Activated T-helper 1 cell treated with anti-CD3 and anti-CD28 coated beads, Interleukin-12 subunit alpha, Interleukin-12 subunit beta, Interleukin-2, Interleukin-4 antibody, amounts not matched to agents 30 ng/mL and 10 ng/mL and 1 ng/mL, durations not matched to agents 14 hours and 24 hours and 36 hours (primary cell): Measurements from ENCODE around the gene USP2. TPM values are rescaled to one million over a fixed set of nuclear protein-coding genes. Genes with fewer than 3 reads are reported as not detected.

Source experiments
- DNase-seq: peaks from one replicate; pipeline ENCODE4 v3.0.0; 2021; ENCODE audit warnings: low spot score
- H3K27ac Mint-ChIP-seq: one replicate; pipeline ENCODE4 v1.8.0; 2021; ENCODE audit warnings: mild to moderate bottlenecking, mixed read lengths
- H3K27me3 Mint-ChIP-seq: one replicate; pipeline ENCODE4 v1.8.0; 2022; ENCODE audit warnings: mild to moderate bottlenecking, moderate library complexity, mixed read lengths; ENCODE audit not compliant: insufficient read depth
- H3K36me3 Mint-ChIP-seq: one replicate; pipeline ENCODE4 v1.8.0; 2021; ENCODE audit warnings: low read depth, mixed read lengths
- H3K4me1 Mint-ChIP-seq: one replicate; pipeline ENCODE4 v1.8.0; 2021; ENCODE audit warnings: low read depth, mixed read lengths
- H3K4me3 Mint-ChIP-seq: one replicate; pipeline ENCODE4 v1.8.0; 2021; ENCODE audit warnings: mild to moderate bottlenecking, moderate library complexity, mixed read lengths
- H3K9me3 Mint-ChIP-seq: one replicate; pipeline ENCODE4 v1.8.0; 2021; ENCODE audit warnings: mixed read lengths
- intact Hi-C: fragments of 100-400 bp; cut with micrococcal nuclease; formaldehyde crosslinking; loops from one replicate; pipeline ENCODE4 v1.15.1; 2024
- total RNA-seq: library from RNA; stranded (reverse); gene quantifications from 2 replicates; pipeline ENCODE4 v1.2.3, GENCODE V29; 2022

The USP2 gene
- total RNA-seq, 1 donor from 2014 or later = 0.36 TPM

DNA sequence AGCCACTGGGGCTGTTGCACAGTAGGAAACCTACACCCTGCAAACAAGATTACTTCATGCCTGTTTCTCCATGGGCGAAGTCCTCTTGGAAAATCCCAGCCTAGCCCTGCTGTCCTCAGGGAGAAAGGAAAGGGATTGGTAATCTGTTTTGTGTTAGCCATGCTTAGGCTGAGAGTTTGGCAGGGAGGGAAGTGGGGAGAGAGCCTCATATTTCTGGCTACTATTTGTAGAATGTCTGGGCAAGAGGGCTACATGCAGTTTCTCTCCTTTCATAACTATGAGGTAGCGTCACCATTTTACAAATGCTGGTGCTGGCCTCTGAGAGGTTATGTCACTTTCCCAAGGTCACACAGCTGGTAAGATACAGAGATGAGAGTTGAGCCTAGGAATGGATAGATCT lies 34.2 kb downstream of the USP2 start:
- no peaks in the 10 kb centered on the region for H3K9me3 Mint-ChIP-seq
- H3K4me1 Mint-ChIP-seq = no peaks in the 10 kb centered on the region
- intact Hi-C loops = no loop called here
- H3K27me3 Mint-ChIP-seq = peaks cover 31% of the 10 kb centered on the region
- no peak for DNase-seq
- no peak overlapping the region for H3K4me3 Mint-ChIP-seq
- no peaks in the 10 kb centered on the region for H3K36me3 Mint-ChIP-seq
- no peak overlapping the region for H3K27ac Mint-ChIP-seq

GRCh38 chr11:119346605-119347004 lies 34.9 kb downstream of the USP2 start, which contains the start of gene MFRP:
TSS of gene MFRP (minus strand) at chr11:119346705. CDS start at chr11:119346513, 192 bp downstream.
- H3K4me1 Mint-ChIP-seq = no peaks in the 10 kb centered on the region
- H3K36me3 Mint-ChIP-seq = no peaks in the 10 kb centered on the region
- intact Hi-C loops = no loop called here
- H3K27ac Mint-ChIP-seq = no peak within 1 kb of the TSS
- DNase-seq = no peak
- H3K4me3 Mint-ChIP-seq = no peak within 1 kb of the TSS
- no peaks in the 10 kb centered on the region for H3K9me3 Mint-ChIP-seq
- peaks cover 29% of the 10 kb centered on the region for H3K27me3 Mint-ChIP-seq

DNA sequence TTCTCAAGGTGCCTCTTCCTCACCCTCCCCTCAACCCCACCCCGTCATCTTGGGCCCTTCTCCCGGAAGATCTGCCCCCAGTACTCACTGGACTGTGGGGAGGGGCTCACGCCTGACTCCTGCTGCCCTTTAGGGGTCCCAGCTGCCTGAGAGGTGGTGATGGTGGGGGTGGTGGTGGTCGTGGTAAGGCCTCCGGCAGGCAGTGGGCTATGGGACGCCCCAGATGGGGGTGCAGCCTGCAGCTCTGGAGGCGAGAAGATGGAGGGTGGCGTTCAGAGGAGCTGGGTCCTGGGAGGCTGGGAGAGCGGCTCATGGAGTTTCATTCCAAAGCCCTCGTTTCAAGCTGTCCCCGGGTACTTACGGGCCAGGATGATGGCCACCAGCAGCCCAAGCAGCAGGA lies 35.8 kb downstream of the USP2 start:
- H3K36me3 Mint-ChIP-seq = no peaks in the 10 kb centered on the region
- no peak overlapping the region for H3K27ac Mint-ChIP-seq
- no peak overlapping the region for H3K4me3 Mint-ChIP-seq
- no peaks in the 10 kb centered on the region for H3K9me3 Mint-ChIP-seq
- DNase-seq = no peak
- H3K4me1 Mint-ChIP-seq = no peaks in the 10 kb centered on the region
- intact Hi-C loops = no loop called here
- H3K27me3 Mint-ChIP-seq = peaks cover 30% of the 10 kb centered on the region

DNA sequence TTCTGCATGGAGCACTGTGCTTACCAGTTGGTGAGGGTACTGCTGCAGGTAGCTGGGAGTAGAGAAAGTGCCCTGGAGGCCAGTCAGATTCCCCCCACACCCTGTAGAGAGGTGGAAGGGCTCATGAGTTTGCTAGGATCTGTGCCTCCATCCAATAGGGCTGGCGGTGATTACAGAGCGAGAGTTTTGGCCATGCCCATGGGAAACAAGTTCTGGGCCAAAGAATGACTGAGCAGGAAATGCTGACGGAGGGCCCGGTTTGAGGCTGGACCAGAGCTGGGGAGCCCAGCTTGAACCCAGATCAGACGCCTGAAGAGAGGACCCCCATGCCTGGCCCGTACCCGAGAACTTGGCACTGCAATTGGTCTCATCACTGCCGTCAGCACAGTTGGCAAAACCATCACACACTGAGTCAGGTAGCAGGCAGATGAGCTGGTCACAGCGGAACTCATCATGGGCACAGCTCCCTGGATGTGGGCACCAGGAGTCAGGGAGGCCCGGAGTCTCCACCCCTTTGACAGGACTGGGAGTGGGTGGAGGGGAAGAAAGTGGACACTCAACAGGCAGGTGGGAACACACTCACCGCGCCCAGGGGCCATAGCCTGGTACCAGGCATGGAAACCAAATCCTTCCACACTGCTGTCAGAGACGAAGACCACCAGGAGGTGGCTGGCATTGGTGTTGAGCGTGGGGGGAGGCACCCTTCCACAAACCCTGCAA lies 37.0 kb downstream of the USP2 start:
- no peak for DNase-seq
- no peaks in the 10 kb centered on the region for H3K36me3 Mint-ChIP-seq
- H3K27me3 Mint-ChIP-seq = peaks cover 30% of the 10 kb centered on the region
- intact Hi-C loops = no loop called here
- no peak overlapping the region for H3K4me3 Mint-ChIP-seq
- H3K27ac Mint-ChIP-seq = no peak overlapping the region
- H3K9me3 Mint-ChIP-seq = no peaks in the 10 kb centered on the region
- no peaks in the 10 kb centered on the region for H3K4me1 Mint-ChIP-seq

DNA sequence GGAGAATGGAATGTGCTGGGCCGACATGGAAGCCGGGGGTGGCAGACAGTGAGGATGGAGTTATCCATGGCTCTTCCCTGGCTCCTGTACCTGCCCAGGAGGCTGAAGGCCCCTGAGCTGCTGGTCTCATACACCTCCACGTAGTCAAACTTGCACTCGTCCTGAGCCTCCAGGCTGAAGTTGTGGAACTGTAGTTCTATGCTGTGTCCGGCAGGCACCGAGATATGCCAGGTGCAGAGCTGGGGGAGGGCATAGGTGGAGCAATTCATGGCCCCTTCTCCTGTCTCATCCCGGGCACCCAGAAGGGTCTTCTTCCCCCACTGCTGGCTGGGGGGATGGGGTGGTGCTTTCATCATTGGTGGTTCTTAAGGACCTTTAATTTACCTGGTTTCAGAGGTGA lies 37.8 kb downstream of the USP2 start:
- H3K27me3 Mint-ChIP-seq = peaks cover 37% of the 10 kb centered on the region
- intact Hi-C loops = no loop called here
- H3K36me3 Mint-ChIP-seq = peaks cover 3% of the 10 kb centered on the region
- H3K27ac Mint-ChIP-seq = no peak overlapping the region
- no peaks in the 10 kb centered on the region for H3K9me3 Mint-ChIP-seq
- no peak for DNase-seq
- H3K4me3 Mint-ChIP-seq = no peak overlapping the region
- peaks cover 3% of the 10 kb centered on the region for H3K4me1 Mint-ChIP-seq

DNA sequence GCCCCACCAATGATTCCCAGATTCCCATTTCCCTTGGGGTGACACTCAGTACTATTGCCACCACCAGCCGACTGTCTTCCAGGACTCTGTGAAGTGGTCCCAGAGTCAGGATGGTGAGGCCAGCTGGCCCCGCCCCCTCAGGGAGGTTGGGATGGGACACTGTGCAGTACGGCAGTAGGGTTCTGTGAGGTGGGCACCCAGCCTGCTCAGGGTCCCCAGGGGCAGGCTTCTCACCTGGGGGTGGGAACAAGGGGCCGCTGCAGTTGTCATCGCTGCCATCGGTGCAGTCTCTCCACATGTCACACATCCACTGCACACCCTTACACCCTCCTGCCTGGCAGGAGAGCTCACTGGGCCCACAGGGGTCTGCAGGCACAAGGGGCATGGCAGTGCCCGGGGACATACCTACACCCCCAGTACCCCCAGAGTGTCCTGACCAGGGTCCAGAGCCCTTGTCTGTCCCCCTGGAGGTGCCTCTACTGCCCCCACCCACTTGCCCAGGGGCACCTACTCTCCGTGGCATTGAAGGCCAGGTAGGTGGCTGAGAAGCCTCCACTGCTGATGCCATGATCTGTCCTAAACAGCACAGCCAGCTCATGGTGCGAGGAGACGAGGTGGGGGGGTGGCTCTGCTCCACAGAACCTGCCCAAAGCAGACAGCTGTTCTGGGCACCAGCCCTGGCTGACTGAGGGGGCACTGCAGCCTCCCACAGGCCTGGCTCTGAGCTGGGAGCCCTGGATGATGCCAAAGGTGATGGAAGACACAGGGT lies 38.9 kb downstream of the USP2 start:
- Mint-ChIP-seq H3K4me1 (peaks cover 14% of the 10 kb centered on the region), H3K27ac (no peak overlapping the region), H3K9me3 (no peaks in the 10 kb centered on the region), H3K27me3 (peaks cover 37% of the 10 kb centered on the region), H3K36me3 (peaks cover 9% of the 10 kb centered on the region), H3K4me3 (no peak overlapping the region)
- intact Hi-C loops = no loop called here
- no peak for DNase-seq

- Mint-ChIP-seq H3K4me3 (no peak overlapping the region), H3K9me3 (no peaks in the 10 kb centered on the region), H3K27ac (no peak overlapping the region), H3K4me1 (peaks cover 20% of the 10 kb centered on the region), H3K27me3 (peaks cover 36% of the 10 kb centered on the region), H3K36me3 (peaks cover 14% of the 10 kb centered on the region)
- DNase-seq = no peak
- intact Hi-C loops = no loop called here
These were observed 39.5 kb downstream of the USP2 start for GRCh38 chr11:119342023-119342300.

- intact Hi-C loops = no loop called here
- Mint-ChIP-seq H3K27ac (no peak overlapping the region), H3K9me3 (no peaks in the 10 kb centered on the region), H3K4me3 (no peak overlapping the region), H3K36me3 (peaks cover 17% of the 10 kb centered on the region), H3K4me1 (peaks cover 23% of the 10 kb centered on the region), H3K27me3 (peaks cover 36% of the 10 kb centered on the region)
- DNase-seq = no peak
These were observed 40.1 kb downstream of the USP2 start for GRCh38 chr11:119341222-119342022.

DNA sequence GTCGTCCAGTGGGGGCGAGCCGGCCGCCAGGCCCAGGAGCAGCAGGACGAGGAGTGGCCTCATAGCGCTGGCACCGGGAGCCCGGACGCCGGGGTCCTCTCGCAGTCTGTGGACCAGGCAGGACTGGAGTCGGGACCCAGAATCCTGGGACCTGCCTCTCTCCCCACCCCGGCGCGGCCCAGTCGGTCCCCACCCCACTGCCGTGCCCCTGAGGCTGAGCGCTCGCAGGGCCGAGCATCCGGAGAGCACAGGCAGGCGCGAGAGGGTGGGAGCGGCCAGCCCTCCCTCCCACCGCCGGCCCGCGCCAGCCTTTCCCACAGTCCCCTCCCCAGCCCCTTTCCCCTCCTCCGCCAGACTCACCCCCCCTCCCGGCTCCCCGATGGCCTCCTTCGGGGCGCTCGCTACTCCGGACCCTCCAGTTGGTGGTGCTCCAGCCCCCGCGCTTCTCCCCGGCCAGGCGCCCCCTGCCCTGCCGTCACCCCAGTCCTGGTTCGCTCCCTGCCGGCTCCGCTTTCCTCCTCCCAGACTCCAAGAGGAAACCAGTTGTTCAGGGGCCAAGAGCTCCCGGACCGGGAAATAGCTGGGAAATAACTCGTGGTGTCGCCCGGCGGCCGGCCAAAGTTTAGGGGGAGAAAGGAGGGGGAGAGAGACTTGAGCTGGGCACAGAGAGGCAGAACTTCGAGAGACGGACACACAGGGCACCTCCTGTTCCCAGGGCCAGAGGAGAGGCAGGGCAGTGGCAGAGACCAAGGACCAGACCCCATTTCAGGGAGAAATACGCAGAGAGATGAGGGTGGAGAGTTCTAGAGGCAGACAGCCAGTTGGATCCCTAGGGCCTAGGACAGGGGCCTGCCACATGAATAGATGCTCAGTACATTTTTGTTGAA lies 40.9 kb downstream of the USP2 start, which contains the start of gene C1QTNF5:
TSS of gene C1QTNF5 (minus strand) at position 549 of the 887 bp plus-strand sequence. CDS start at position 63, 486 bp downstream.
- Mint-ChIP-seq H3K4me1 (peaks cover 31% of the 10 kb centered on the region), H3K9me3 (no peaks in the 10 kb centered on the region), H3K4me3 (no peak within 1 kb of the TSS), H3K27me3 (peaks cover 36% of the 10 kb centered on the region), H3K36me3 (peaks cover 22% of the 10 kb centered on the region), H3K27ac (no peak within 1 kb of the TSS)
- DNase-seq = no peak
- intact Hi-C loops = no loop called here

GRCh38 chr11:119339589-119340334 lies 41.7 kb downstream of the USP2 start:
- H3K27ac Mint-ChIP-seq = no peak overlapping the region
- peaks cover 22% of the 10 kb centered on the region for H3K36me3 Mint-ChIP-seq
- no peak overlapping the region for H3K4me3 Mint-ChIP-seq
- DNase-seq = no peak
- H3K9me3 Mint-ChIP-seq = no peaks in the 10 kb centered on the region
- peaks cover 39% of the 10 kb centered on the region for H3K4me1 Mint-ChIP-seq
- H3K27me3 Mint-ChIP-seq = peaks cover 36% of the 10 kb centered on the region
- intact Hi-C loops = loop anchor here (2.0 kb wide), 1 partner anchor 17 kb away; no protein-coding TSS in a partner anchor

DNA sequence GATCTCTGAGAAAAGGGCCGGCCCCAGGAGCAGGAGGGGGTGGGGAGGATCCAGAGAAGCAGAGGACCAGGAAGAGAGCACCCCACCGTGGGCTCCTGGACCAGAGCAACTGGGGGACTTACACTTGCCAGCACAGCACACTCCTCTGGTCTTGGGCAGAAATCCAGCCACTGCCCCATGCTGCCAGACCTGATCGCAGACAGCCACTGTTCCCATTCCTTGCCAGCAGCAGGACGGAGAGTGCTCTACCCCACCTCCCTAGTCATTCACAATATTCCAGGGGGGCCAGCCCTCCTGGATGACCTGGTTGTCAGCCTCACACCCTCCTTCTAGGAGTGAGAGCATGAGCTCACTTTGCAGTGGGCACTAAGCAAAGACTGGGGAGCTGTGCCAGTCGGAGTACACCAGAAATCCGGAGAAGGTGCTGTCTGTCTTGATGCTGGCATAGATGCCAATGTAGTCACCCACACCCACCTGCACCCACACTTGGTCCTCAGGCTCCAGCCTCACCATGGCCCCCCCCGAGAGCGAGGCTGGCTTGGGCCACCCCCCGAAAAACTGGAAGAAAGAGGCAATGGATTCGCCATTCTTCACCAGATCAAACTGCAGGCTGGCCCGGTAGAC lies 42.4 kb downstream of the USP2 start:
- DNase-seq = no peak
- intact Hi-C loops = loop anchor here (1.0 to 2.0 kb wide), 3 partner anchors 18 to 42 kb away; partner anchors contain the start of gene USP2
- H3K27me3 Mint-ChIP-seq = peaks cover 32% of the 10 kb centered on the region
- no peaks in the 10 kb centered on the region for H3K9me3 Mint-ChIP-seq
- peaks cover 40% of the 10 kb centered on the region for H3K4me1 Mint-ChIP-seq
- H3K36me3 Mint-ChIP-seq = peaks cover 22% of the 10 kb centered on the region
- H3K27ac Mint-ChIP-seq = no peak overlapping the region
- no peak overlapping the region for H3K4me3 Mint-ChIP-seq
